ENCODE data around the gene GRIN1.

Gene GRIN1

DNA sequence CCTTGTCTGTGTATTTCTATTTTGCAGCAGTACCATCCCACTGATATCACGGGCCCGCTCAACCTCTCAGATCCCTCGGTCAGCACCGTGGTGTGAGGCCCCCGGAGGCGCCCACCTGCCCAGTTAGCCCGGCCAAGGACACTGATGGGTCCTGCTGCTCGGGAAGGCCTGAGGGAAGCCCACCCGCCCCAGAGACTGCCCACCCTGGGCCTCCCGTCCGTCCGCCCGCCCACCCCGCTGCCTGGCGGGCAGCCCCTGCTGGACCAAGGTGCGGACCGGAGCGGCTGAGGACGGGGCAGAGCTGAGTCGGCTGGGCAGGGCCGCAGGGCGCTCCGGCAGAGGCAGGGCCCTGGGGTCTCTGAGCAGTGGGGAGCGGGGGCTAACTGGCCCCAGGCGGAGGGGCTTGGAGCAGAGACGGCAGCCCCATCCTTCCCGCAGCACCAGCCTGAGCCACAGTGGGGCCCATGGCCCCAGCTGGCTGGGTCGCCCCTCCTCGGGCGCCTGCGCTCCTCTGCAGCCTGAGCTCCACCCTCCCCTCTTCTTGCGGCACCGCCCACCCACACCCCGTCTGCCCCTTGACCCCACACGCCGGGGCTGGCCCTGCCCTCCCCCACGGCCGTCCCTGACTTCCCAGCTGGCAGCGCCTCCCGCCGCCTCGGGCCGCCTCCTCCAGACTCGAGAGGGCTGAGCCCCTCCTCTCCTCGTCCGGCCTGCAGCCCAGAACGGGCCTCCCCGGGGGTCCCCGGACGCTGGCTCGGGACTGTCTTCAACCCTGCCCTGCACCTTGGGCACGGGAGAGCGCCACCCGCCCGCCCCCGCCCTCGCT lies 29.0 kb downstream of the GRIN1 start (continued):
- no peak for TF ChIP-seq ZNF155 (tag by site-specific recombination; IDR thresholded peaks at IDR 0.05)
- peak; percentile 78 for TF ChIP-seq EGR2 (tag by site-specific recombination; IDR thresholded peaks at IDR 0.05; ENCODE audit: low read depth)
- TF ChIP-seq GLI2 (tag by site-specific recombination; IDR thresholded peaks at IDR 0.05; ENCODE audit: borderline replicate concordance, low read depth) = no peak
- TF ChIP-seq, protein P1, sequence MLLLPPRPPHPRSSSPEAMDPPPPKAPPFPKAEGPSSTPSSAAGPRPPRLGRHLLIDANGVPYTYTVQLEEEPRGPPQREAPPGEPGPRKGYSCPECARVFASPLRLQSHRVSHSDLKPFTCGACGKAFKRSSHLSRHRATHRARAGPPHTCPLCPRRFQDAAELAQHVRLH (tag by site-specific recombination; IDR thresholded peaks at IDR 0.05) = no peak
- TF ChIP-seq ZNF223 (tag by site-specific recombination; IDR thresholded peaks at IDR 0.05) = no peak
- TF ChIP-seq, protein P2, sequence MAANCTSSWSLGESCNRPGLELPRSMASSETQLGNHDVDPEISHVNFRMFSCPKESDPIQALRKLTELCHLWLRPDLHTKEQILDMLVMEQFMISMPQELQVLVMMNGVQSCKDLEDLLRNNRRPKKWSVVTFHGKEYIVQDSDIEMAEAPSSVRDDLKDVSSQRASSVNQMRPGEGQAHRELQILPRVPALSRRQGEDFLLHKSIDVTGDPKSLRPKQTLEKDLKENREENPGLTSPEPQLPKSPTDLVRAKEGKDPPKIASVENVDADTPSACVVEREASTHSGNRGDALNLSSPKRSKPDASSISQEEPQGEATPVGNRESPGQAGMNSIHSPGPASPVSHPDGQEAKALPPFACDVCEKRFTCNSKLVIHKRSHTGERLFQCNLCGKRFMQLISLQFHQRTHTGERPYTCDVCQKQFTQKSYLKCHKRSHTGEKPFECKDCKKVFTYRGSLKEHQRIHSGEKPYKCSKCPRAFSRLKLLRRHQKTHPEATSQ (tag by site-specific recombination; IDR thresholded peaks at IDR 0.05) = no peak
- no peak for TF ChIP-seq ZNF843 (tag by site-specific recombination; IDR thresholded peaks at IDR 0.05)
- no peak for TF ChIP-seq PRDM1 (tag by site-specific recombination; IDR thresholded peaks at IDR 0.05)
- no peak for TF ChIP-seq ZBTB21 (tag by site-specific recombination; IDR thresholded peaks at IDR 0.05)
- TF ChIP-seq, protein P3, sequence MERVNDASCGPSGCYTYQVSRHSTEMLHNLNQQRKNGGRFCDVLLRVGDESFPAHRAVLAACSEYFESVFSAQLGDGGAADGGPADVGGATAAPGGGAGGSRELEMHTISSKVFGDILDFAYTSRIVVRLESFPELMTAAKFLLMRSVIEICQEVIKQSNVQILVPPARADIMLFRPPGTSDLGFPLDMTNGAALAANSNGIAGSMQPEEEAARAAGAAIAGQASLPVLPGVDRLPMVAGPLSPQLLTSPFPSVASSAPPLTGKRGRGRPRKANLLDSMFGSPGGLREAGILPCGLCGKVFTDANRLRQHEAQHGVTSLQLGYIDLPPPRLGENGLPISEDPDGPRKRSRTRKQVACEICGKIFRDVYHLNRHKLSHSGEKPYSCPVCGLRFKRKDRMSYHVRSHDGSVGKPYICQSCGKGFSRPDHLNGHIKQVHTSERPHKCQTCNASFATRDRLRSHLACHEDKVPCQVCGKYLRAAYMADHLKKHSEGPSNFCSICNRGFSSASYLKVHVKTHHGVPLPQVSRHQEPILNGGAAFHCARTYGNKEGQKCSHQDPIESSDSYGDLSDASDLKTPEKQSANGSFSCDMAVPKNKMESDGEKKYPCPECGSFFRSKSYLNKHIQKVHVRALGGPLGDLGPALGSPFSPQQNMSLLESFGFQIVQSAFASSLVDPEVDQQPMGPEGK (tag by site-specific recombination; IDR thresholded peaks at IDR 0.05) = peak; percentile 81
- TF ChIP-seq ZNF521 (tag by site-specific recombination; IDR thresholded peaks at IDR 0.05) = no peak
- no peak for TF ChIP-seq ZNF621 (tag by site-specific recombination; IDR thresholded peaks at IDR 0.05)
- no peak; the same call in 1 of the 2 replicates for TF ChIP-seq ZBTB8A (tag by site-specific recombination; IDR thresholded peaks at IDR 0.05)
- TF ChIP-seq, protein P4, sequence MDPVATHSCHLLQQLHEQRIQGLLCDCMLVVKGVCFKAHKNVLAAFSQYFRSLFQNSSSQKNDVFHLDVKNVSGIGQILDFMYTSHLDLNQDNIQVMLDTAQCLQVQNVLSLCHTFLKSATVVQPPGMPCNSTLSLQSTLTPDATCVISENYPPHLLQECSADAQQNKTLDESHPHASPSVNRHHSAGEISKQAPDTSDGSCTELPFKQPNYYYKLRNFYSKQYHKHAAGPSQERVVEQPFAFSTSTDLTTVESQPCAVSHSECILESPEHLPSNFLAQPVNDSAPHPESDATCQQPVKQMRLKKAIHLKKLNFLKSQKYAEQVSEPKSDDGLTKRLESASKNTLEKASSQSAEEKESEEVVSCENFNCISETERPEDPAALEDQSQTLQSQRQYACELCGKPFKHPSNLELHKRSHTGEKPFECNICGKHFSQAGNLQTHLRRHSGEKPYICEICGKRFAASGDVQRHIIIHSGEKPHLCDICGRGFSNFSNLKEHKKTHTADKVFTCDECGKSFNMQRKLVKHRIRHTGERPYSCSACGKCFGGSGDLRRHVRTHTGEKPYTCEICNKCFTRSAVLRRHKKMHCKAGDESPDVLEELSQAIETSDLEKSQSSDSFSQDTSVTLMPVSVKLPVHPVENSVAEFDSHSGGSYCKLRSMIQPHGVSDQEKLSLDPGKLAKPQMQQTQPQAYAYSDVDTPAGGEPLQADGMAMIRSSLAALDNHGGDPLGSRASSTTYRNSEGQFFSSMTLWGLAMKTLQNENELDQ (tag by site-specific recombination; IDR thresholded peaks at IDR 0.05; ENCODE audit: low read depth) = no peak
- no peak for TF ChIP-seq ZNF571 (tag by site-specific recombination; IDR thresholded peaks at IDR 0.05)
- TF ChIP-seq ZNF146 (tag by site-specific recombination; IDR thresholded peaks at IDR 0.05) = no peak
- no peak for TF ChIP-seq ZNF350 (tag by site-specific recombination; IDR thresholded peaks at IDR 0.05)
- TF ChIP-seq, protein P5, sequence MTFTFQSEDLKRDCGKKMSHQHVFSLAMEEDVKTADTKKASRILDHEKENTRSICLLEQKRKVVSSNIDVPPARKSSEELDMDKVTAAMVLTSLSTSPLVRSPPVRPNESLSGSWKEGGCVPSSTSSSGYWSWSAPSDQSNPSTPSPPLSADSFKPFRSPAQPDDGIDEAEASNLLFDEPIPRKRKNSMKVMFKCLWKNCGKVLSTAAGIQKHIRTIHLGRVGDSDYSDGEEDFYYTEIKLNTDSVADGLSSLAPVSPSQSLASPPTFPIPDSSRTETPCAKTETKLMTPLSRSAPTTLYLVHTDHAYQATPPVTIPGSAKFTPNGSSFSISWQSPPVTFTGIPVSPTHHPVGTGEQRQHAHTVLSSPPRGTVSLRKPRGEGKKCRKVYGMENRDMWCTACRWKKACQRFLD (tag by site-specific recombination; IDR thresholded peaks at IDR 0.05) = no peak
- no peak for TF ChIP-seq ZNF677 (tag by site-specific recombination; IDR thresholded peaks at IDR 0.05)
- TF ChIP-seq, protein P6, sequence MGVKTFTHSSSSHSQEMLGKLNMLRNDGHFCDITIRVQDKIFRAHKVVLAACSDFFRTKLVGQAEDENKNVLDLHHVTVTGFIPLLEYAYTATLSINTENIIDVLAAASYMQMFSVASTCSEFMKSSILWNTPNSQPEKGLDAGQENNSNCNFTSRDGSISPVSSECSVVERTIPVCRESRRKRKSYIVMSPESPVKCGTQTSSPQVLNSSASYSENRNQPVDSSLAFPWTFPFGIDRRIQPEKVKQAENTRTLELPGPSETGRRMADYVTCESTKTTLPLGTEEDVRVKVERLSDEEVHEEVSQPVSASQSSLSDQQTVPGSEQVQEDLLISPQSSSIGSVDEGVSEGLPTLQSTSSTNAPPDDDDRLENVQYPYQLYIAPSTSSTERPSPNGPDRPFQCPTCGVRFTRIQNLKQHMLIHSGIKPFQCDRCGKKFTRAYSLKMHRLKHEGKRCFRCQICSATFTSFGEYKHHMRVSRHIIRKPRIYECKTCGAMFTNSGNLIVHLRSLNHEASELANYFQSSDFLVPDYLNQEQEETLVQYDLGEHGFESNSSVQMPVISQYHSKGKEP (tag by site-specific recombination; IDR thresholded peaks at IDR 0.05) = no peak
- TF ChIP-seq ZNF37A (tag by site-specific recombination; IDR thresholded peaks at IDR 0.05) = no peak
- TF ChIP-seq, protein P7, sequence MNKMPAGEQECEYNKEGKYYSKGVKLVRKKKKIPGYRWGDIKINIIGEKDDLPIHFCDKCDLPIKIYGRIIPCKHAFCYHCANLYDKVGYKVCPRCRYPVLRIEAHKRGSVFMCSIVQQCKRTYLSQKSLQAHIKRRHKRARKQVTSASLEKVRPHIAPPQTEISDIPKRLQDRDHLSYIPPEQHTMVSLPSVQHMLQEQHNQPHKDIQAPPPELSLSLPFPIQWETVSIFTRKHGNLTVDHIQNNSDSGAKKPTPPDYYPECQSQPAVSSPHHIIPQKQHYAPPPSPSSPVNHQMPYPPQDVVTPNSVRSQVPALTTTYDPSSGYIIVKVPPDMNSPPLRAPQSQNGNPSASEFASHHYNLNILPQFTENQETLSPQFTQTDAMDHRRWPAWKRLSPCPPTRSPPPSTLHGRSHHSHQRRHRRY (tag by site-specific recombination; IDR thresholded peaks at IDR 0.05) = no peak
- TF ChIP-seq TCF7L2 (IDR thresholded peaks at IDR 0.05; ENCODE audit: borderline replicate concordance, low read depth, low read length) = no peak
- peak; percentile 89 for TF ChIP-seq GLIS1 (tag by site-specific recombination; IDR thresholded peaks at IDR 0.05)

All from HEK293 (cell line).